Epithelial cell of proximal tubule (primary cell): ENCODE data around the gene EID3. TPM values are rescaled to one million over a fixed set of nuclear protein-coding genes. Genes with fewer than 3 reads are reported as not detected.
"Not testable (repeated sequence)": the region's sequence is repeated elsewhere in the genome, so short reads cannot be mapped to it uniquely, and the experiment has no call there.

Experiments
- DNase-seq: peaks from one replicate; pipeline ENCODE4 v3.0.0-alpha.2; 2011; ENCODE audit warnings: low read depth
- H3K4me3 ChIP-seq: 2 replicates; pipeline ENCODE4 v1.5.1; 2011; ENCODE audit warnings: low read depth, mild to moderate bottlenecking, low read length
- total RNA-seq: library from RNA; depleted of rRNA; stranded (reverse); fragments of >200 nt; gene quantifications from 2 replicates; pipeline ENCODE4 v1.2.3, GENCODE V29; 2015
- TF ChIP-seq, protein P1 (sequence below): conservative IDR thresholded peaks from 2 replicates; pipeline ENCODE4 v1.5.1; 2012; ENCODE audit warnings: low read depth, mild to moderate bottlenecking, low read length

Gene EID3
- total RNA-seq, 1 donor from 2014 or later: 1.3 TPM

DNA sequence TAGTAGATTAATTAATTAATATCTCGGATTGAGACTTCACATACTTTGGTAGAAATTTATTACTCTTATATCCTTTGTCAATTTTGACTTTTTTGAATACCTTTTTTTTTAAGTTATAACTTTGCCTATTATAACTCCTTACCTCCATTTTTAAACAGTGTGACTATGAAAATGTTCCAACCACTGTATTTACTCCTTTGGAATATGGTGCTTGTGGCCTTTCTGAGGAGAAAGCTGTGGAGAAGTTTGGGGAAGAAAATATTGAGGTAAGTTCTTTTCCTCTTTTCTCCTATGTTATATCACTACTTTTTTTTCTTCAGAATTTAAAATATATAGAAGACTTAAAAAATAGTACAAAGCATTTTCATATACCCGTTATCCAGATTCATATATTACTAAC is 27.8 kb downstream of the EID3 start:
- no peak overlapping the region for H3K4me3 ChIP-seq
- no peak for DNase-seq
- TF ChIP-seq, protein P1, sequence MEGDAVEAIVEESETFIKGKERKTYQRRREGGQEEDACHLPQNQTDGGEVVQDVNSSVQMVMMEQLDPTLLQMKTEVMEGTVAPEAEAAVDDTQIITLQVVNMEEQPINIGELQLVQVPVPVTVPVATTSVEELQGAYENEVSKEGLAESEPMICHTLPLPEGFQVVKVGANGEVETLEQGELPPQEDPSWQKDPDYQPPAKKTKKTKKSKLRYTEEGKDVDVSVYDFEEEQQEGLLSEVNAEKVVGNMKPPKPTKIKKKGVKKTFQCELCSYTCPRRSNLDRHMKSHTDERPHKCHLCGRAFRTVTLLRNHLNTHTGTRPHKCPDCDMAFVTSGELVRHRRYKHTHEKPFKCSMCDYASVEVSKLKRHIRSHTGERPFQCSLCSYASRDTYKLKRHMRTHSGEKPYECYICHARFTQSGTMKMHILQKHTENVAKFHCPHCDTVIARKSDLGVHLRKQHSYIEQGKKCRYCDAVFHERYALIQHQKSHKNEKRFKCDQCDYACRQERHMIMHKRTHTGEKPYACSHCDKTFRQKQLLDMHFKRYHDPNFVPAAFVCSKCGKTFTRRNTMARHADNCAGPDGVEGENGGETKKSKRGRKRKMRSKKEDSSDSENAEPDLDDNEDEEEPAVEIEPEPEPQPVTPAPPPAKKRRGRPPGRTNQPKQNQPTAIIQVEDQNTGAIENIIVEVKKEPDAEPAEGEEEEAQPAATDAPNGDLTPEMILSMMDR: no peak

DNA sequence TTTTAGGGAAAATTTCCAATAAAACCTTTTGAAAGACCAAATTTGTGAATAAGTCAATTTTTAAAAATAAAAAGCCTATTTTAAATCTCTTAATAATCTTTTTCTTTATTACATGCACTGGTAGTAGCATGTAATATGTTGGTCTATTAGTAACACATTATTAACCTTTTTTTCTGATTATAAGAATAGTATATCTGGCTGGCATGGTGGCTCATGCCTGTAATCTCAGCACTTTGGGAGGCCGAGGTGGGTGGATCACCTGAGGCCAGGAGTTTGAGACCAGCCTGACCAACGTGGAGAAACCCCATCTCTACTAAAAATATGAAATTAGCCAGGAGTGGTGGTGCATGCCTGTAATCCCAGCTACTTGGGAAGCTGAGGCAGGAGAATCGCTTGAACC is 28.7 kb downstream of the EID3 start:
- DNase-seq: not testable (repeated sequence)

DNA sequence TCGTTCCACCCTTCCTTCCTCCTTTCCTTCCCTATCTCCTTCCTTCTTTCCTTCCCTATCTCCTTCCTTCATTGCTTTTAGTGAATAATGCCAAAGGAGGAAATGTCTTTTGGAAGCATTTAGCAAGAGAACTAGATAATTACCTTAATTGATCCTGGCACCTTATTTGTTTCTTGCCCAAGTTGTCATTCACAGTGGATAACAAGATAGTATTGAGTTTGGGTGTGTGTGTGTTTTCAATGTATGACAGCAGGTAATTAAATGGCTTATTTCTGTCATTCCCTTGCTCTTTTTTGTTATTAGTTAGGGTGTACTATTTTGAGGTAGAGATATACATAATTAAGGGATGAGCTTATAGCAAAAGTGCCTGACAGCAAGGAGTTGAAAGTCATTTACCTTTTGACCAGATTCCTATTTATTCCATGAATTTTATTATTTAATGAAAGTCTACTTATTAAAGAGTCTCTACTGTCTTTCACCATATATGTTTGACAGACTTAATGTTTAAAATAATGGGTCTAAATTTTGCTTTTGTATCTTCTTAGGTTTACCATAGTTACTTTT is 30.2 kb downstream of the EID3 start:
- TF ChIP-seq, protein P1: no peak
- no peak overlapping the region for H3K4me3 ChIP-seq
- DNase-seq: no peak

More for the DNA sequence above, 28.7 kb downstream of the EID3 start:
- H3K4me3 ChIP-seq: not testable (repeated sequence)

GRCh38 chr12:104334581-104334980 is 31.0 kb downstream of the EID3 start:
- no peak for DNase-seq
- TF ChIP-seq, protein P1: no peak
- no peak overlapping the region for H3K4me3 ChIP-seq

GRCh38 chr12:104336115-104336514 is 32.6 kb downstream of the EID3 start:
- DNase-seq: no peak
- H3K4me3 ChIP-seq: no peak overlapping the region
- TF ChIP-seq, protein P1: no peak

- no peak overlapping the region for H3K4me3 ChIP-seq
- TF ChIP-seq, protein P1: no peak
Measured at GRCh38 chr12:104337030-104337558, 33.6 kb downstream of the EID3 start.

GRCh38 chr12:104339663-104340062 is 36.1 kb downstream of the EID3 start:
- TF ChIP-seq, protein P1: no peak
- H3K4me3 ChIP-seq: no peak overlapping the region
- DNase-seq: no peak

More at GRCh38 chr12:104337030-104337558, 33.6 kb downstream of the EID3 start:
- no peak for DNase-seq
